ENCODE measurements around the gene GMEB2.
"Not testable (repeated sequence)": the region's sequence is repeated elsewhere in the genome, so short reads cannot be mapped to it uniquely, and the experiment has no call there.

The GMEB2 gene

GRCh38 chr20:63622732-63623131, 4.2 kb downstream of the GMEB2 start:
- intact Hi-C loops (cut with DNase I), result loop anchor here (10.0 kb wide), 1 partner anchor 88 kb away; the partner anchor contains the start of gene PTK6
- no peak for DNase-seq

- DNase-seq, result no peak
- intact Hi-C loops (cut with DNase I), result loop anchor here (10.0 kb wide), 1 partner anchor 87 kb away; the partner anchor contains the start of gene PTK6
Observed at GRCh38 chr20:63622096-63622495, 4.8 kb downstream of the GMEB2 start.

DNA sequence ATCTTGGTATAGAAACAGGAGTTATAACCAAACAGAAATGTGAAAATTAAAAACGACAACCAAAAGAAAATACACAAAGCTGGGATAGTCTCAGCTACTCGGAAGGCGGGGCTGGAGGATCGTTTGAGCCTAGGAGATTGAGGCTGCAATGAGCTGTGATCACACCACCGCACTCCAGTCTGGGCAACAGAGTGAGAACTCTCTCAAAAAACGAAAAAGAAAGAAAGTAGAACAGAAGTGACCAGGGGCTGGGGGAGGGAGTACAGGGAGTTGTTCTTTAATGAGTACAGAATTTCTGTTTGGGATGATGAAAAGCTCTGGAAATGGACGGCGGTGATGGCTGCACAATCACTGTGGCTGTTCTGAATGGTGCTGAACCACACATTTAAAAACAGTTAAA, 5.9 kb downstream of the GMEB2 start:
- intact Hi-C loops (cut with DNase I), result loop anchor here (10.0 kb wide), 1 partner anchor 86 kb away; the partner anchor contains the start of gene PTK6
- no peak for DNase-seq

DNA sequence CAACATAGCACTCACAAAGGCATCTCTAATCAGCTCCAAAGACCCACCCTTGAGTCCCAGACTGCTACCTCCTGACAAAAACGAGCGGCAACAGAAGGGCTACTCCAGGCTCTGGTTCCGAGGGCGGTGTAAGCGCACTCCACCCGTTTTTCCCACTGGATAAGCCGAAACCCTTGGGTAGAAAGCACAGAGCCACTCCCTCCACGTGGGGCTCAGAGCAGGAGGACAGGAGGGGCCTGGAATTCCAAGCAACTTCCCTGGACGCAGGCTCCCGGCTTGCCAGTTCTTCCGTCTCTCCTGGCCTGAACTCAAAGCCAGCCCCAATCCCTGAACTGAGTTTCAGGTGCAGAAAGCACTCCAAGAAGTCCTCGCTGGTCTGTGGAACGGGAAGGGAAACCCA, 7.4 kb downstream of the GMEB2 start:
- intact Hi-C loops (cut with DNase I), result no loop called here

GRCh38 chr20:63619086-63619485, 7.8 kb downstream of the GMEB2 start:
- DNase-seq, result no peak
- intact Hi-C loops (cut with DNase I), result no loop called here

More for the DNA sequence above, 7.4 kb downstream of the GMEB2 start:
- DNase-seq, result no peak

DNA sequence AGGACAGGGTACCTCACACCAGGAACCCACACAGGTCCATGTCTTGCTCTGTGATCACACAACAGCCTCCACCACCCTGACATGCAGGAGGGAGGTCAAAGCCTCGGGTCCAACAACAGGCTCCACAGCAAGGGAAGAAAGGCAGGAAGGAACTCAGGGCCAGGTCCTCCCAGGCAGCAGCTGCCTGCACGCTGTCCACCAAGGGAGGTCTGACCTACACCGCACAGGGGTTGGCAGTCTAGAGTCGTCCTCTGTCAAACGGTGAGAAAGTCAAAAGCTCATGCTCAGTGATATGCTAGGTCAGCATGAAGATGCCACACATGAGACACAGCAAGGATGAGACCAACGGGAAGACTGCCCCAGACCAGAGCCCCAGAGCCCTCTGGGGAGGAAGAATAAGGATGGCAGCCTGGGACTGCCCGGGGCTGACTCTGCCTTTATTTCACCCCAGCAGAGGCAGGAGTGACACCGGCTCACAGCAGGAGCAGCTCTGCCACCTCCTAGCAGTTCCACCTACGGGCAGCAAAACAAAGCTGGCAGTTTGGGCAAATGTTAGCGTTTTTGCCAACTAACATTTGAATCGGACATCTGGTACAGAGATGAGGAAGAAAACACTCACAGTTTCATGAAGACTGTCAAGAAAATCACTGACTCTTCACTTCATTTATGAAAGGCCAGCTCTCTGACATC, 8.5 kb downstream of the GMEB2 start:
- intact Hi-C loops (cut with DNase I), result no loop called here
- DNase-seq, result no peak

DNA sequence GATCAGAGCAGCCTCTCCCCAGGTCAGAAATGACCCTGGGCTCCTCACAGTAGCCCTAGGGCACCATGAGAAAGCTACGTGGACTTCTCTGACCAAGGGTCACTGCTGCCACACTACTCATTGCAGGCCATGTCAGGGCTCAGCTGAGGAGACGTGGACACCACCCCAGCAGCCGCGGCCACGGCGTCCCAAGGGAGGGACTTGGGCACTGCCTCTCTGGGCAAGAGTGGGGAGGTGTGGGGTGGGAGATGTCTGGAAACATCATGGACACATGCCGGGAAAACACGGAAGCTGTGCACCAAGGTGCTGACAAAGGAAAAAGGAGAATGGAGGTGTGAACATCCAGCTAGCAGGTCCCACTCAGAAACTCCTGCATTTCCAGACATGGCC, 9.0 kb downstream of the GMEB2 start:
- intact Hi-C loops (cut with DNase I), result no loop called here

DNA sequence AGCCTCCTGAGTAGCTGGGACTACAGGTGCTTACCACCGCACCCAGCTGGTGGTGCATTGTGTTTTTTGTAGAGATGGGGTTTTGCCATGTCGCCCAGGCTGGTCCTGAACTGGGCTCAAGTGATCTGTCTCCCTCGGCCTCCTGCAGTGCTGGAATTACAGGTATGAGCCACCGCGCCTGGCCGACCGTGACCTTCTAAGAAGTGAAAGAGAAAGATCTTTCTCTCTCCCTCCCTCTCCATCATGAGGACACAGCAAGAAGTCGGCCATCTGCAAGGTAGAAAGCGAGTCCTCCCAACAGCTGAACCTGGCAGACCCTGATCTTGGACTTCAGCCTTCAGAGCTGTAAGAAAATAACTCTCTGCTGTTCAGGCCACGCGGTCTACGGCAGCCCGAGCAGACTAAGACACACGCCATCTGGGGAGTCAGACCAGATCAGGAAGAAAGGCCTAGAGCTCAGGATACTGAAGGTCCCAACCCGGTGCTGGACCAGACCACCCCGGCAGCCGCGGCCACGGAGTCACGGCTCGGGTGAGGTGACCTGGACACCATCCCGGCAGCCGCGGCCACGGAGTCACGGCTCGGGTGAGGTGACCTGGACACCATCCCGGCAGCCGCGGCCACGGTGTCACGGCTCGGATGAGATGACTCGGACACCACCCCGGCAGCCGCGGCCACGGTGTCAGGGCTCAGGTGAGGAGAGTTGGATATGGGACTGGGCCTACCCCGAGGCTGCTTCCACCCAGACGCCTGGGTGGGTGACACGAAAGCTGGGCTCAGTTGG, 9.6 kb downstream of the GMEB2 start:
- intact Hi-C loops (cut with DNase I), result no loop called here

More for the DNA sequence above, 9.0 kb downstream of the GMEB2 start:
- no peak for DNase-seq

DNA sequence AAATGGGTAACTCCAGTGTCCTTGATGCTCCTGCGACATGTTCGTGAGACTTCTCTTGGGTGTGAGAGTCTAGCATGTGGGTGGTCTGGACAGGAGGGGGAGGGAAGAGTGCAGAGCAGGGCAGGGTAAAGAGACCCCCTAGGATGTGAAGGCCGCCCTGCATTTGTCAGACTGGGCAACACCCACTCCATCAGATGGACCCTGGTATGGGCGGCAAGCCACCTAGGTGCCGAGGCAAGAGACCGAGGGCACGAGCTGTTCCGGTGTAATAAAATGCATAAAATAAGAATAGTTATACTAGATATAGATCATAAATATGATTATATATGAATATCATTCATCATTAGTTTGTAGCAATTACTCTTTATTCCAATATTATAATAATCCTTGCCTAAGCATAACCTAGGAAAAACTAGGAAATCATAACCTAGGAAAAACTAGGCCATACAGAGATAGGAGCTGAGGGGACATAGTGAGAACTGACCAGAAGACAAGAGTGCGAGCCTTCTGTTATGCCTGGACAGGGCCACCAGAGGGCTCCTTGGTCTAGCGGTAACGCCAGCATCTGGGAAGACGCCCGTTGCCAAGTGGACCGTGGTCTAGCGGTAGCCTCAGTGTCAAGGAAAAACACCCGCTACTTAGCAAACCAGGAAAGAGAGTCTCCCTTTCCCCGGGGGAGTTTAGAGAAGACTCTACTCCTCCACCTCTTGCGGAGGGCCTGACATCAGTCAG, 12.9 kb downstream of the GMEB2 start:
- DNase-seq; intact Hi-C loops (cut with DNase I): not testable (repeated sequence)

More for the DNA sequence above, 9.6 kb downstream of the GMEB2 start:
- no peak for DNase-seq

DNA sequence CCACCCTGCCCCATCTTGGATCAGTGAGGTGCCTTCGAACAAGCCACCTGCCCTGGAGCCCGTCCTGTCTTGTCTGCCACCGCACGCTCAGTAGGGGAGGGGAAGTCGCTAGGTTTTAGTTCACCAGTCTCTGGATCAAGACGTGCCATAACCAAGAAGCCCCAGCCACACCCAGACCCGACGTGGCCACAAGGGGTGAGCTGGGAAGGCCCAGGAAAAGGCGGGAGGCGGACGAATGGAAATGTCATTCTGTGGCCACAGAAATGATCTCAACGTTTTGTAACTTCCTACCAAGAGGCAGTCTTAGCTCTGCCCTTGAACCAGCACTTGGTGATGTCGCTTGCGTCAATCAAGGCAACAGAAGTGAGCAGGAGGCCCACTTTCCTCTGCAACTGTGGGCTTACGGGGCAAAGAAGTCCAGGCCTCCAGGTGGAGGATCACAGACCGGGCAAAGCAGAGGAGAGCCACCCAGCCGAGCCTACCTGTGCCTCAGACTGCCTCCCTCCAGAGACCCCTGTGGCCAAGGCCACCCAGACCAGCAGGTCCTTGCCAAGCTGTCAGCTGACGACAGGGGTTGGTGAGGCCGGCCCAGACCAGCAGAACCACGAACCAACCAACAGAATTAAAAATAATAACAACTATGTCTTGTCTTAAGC, 14.5 kb downstream of the GMEB2 start:
- DNase-seq, result no peak
- intact Hi-C loops (cut with DNase I), result no loop called here

DNA sequence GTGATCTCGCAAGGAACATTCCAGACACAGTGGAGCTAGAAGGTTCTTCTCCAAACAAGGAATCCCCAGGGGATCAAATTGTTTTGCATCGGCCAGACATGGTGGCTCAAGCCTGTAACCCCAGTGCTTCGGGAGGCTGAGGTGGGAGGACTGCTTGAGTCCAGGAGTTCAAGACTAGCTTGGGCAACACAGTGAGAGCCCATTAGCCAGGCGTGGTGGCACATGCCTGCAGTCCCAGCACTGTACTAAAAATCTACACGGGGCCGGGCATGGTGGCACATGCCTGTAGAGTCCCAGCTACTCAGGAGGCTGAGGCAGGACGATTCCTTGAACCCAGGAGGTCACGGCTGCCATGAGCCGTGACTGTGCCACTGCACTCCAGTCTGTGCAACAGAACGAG, 15.3 kb downstream of the GMEB2 start:
- no peak for DNase-seq
- intact Hi-C loops (cut with DNase I), result no loop called here

DNA sequence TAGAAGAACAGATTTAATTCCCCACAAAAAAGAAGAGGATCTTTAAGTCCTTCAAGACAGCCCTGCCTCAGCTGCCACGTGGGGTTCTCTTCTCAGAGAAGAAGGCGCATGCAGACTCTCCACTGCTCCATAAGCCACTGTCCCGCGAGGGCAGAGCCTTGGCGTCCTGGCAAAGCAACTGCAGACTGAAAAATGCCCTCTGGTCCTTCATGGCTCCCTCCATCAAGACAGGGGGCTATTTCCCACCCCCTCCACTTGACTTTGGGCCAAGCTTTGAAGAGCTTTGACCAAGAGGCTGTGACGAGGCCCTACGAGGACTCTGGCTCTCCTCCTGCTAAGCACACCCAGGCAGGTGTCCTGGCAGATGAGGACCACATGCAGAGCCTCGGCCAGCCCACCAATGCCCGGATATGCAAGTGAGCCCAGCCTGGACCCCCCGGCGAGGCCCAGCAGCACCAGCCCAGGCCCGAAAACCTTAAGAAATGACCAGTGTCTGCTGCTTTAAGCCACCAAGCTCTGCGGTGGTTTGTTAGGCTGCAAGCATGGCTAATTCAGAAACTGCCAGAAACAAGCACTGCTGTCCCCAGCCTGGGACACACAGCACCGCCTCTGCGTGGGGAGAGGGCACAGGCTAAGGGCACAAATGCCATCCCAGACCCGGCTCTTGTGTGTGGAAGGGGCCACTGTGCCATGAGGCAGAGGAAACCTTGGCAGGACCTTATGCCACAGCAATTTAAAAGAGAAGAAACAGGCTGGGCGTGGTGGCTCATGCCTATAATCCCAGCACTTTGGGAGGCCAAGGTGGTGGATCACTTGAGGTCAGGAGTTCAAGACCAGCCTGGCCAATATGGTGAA, 16.1 kb downstream of the GMEB2 start:
- DNase-seq, result no peak
- intact Hi-C loops (cut with DNase I), result no loop called here

- intact Hi-C loops (cut with DNase I), result no loop called here
- DNase-seq, result no peak
Observed at GRCh38 chr20:63606686-63607085, 20.2 kb downstream of the GMEB2 start.

GRCh38 chr20:63602321-63602720, 24.6 kb downstream of the GMEB2 start:
- intact Hi-C loops (cut with DNase I), result no loop called here
- no peak for DNase-seq

GRCh38 chr20:63601679-63602078, 25.2 kb downstream of the GMEB2 start:
- DNase-seq, result not testable (repeated sequence)

DNA sequence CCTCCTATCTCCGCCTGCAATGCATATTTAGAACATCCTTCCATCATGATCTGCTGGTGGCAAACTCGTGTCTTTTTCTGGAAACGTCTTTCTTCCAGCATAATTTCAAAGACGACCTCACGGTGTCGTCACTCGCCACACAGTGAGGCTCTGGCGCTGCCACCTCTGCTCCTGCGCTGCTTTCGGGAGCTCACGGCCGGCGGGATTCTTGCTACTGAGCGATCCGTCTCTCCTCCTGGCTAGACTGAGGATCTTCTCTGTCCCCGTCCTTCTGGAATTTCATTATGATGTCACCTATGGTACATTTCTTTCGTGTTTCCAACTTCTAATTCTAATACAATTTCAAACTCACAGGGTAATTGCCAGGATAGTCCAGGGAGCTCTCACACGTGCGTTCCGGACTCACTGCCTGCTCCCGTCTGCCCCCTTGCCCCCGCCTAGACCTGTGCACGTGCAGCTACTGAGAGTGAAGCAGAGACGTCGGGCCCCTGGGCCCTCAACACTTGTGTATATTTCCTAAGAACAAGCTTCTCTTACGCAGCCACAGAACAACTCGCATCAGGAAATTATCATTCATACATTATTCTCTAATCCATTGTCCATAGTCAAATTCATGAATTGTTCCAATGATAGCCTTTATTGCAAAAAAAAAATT, 27.4 kb downstream of the GMEB2 start:
- no peak for DNase-seq
- intact Hi-C loops (cut with DNase I), result no loop called here

More at GRCh38 chr20:63601679-63602078, 25.2 kb downstream of the GMEB2 start:
- intact Hi-C loops (cut with DNase I), result not testable (repeated sequence)

- DNase-seq, result no peak
- intact Hi-C loops (cut with DNase I), result no loop called here
Observed at GRCh38 chr20:63598479-63599395, 28.2 kb downstream of the GMEB2 start.

All from head of caudate nucleus (tissue), 42 donors.